ENCODE data around the gene OPRM1.

OPRM1 gene

DNA sequence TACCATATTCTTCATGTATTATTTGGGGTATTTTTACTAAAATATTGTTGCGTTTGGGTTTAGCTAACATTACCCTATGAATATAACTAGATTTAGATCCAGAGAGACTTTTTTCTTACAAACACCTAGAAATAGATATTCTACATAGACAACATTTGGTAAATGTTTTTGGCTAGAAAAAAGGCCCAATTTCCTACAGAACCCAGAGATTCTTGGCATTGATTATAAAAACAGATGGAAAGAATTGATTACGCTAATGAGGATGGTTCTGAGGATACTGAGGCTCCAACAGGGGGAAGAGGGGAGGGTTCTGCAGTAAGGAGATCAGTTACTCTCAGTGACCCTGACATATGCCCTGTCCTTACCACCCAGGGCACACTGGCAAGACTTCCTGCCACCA is 194.3 kb downstream of the OPRM1 start:
- Histone ChIP-seq H3K9me2 (replicated peaks; ENCODE audit: control insufficient read depth, low read length) (no peaks in the 10 kb centered on the region), H3K27ac (ENCODE audit: low read depth, low read length) (no peak overlapping the region), H3F3A (ENCODE audit: control insufficient read depth, insufficient read depth) (no peaks in the 10 kb centered on the region), H3K9me3 (ENCODE audit: control insufficient read depth, insufficient read depth, low read length) (no peaks in the 10 kb centered on the region), H4K20me1 (ENCODE audit: control insufficient read depth, insufficient read depth, low read depth, low read length) (no peaks in the 10 kb centered on the region), H3K27me3 (ENCODE audit: control insufficient read depth, low read length) (no peaks in the 10 kb centered on the region), H3K4me3 (ENCODE audit: low read length) (no peak overlapping the region), H3K79me2 (ENCODE audit: control insufficient read depth, low read length) (no peaks in the 10 kb centered on the region), H3K4me2 (ENCODE audit: low read length) (no peak overlapping the region), H3K4me1 (ENCODE audit: control insufficient read depth, low read length) (peaks cover 5% of the 10 kb centered on the region; the same call in 1 of the 2 replicates), H3K36me3 (ENCODE audit: control insufficient read depth, low read length) (no peaks in the 10 kb centered on the region)
- TF ChIP-seq EZH2phosphoT487 (IDR thresholded peaks at IDR 0.05; ENCODE audit: borderline replicate concordance, low read length): no peak

DNA sequence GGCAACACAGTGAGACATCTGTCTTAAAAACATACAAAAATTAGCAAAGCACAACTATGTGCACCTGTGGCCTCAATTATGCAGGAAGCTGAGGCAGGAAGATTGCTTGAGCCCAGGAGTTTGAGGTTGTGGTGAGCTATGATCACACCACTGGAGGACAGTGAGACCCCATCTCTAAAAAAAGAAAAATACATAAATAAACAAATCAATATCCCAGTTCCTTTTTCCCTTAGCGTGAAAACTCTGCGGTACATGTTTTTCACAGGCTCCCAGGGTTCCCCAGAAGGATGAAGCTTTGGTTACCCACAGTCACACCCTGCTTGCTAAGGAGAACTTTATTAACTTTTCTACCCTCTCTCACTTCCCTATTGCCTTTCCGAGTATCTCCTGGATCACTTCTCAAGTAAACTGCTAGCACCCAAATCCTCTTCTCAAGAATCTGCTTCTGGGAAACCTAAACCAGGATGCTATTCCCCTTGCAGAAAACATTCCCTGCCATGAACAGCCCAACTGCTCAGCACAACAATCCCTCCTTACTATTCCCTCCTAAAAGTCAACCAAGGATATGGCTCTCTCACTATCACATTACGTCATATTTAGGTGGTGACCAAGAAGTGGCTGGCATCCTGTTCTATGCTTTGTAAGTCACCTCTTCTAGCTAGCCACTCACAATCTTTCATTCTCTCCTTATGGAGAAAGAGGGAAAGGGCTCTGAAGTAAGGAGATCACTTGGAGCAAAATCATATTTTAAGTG is 195.2 kb downstream of the OPRM1 start:
- Histone ChIP-seq H3K27ac (ENCODE audit: low read depth, low read length) (no peak overlapping the region), H3K79me2 (ENCODE audit: control insufficient read depth, low read length) (no peaks in the 10 kb centered on the region), H3K4me3 (ENCODE audit: low read length) (no peak overlapping the region), H3K4me2 (ENCODE audit: low read length) (no peak overlapping the region), H3K27me3 (ENCODE audit: control insufficient read depth, low read length) (no peaks in the 10 kb centered on the region), H3F3A (ENCODE audit: control insufficient read depth, insufficient read depth) (no peaks in the 10 kb centered on the region), H3K36me3 (ENCODE audit: control insufficient read depth, low read length) (no peaks in the 10 kb centered on the region), H3K4me1 (ENCODE audit: control insufficient read depth, low read length) (peaks cover 5% of the 10 kb centered on the region; the same call in 1 of the 2 replicates), H4K20me1 (ENCODE audit: control insufficient read depth, insufficient read depth, low read depth, low read length) (no peaks in the 10 kb centered on the region), H3K9me2 (replicated peaks; ENCODE audit: control insufficient read depth, low read length) (no peaks in the 10 kb centered on the region), H3K9me3 (ENCODE audit: control insufficient read depth, insufficient read depth, low read length) (no peaks in the 10 kb centered on the region)
- TF ChIP-seq EZH2phosphoT487 (IDR thresholded peaks at IDR 0.05; ENCODE audit: borderline replicate concordance, low read length) (no peak), CTCF (IDR thresholded peaks at IDR 0.05; ENCODE audit: low read depth, low read length, poor library complexity, severe bottlenecking) (no peak)

GRCh38 chr6:154236646-154237301 is 197.7 kb downstream of the OPRM1 start:
- Histone ChIP-seq H3F3A (ENCODE audit: control insufficient read depth, insufficient read depth) (no peaks in the 10 kb centered on the region), H4K20me1 (ENCODE audit: control insufficient read depth, insufficient read depth, low read depth, low read length) (no peaks in the 10 kb centered on the region), H3K4me2 (ENCODE audit: low read length) (no peak overlapping the region), H3K36me3 (ENCODE audit: control insufficient read depth, low read length) (no peaks in the 10 kb centered on the region), H3K79me2 (ENCODE audit: control insufficient read depth, low read length) (no peaks in the 10 kb centered on the region), H3K9me3 (ENCODE audit: control insufficient read depth, insufficient read depth, low read length) (no peaks in the 10 kb centered on the region), H3K27me3 (ENCODE audit: control insufficient read depth, low read length) (no peaks in the 10 kb centered on the region), H3K4me3 (ENCODE audit: low read length) (no peak overlapping the region), H3K4me1 (ENCODE audit: control insufficient read depth, low read length) (peaks cover 5% of the 10 kb centered on the region; the same call in 1 of the 2 replicates), H3K9me2 (replicated peaks; ENCODE audit: control insufficient read depth, low read length) (no peaks in the 10 kb centered on the region), H3K27ac (ENCODE audit: low read depth, low read length) (no peak overlapping the region)
- TF ChIP-seq CTCF (IDR thresholded peaks at IDR 0.05; ENCODE audit: low read depth, low read length, poor library complexity, severe bottlenecking) (no peak), EZH2phosphoT487 (IDR thresholded peaks at IDR 0.05; ENCODE audit: borderline replicate concordance, low read length) (no peak)

GRCh38 chr6:154238831-154239230 is 199.8 kb downstream of the OPRM1 start:
- TF ChIP-seq CTCF (IDR thresholded peaks at IDR 0.05; ENCODE audit: low read depth, low read length, poor library complexity, severe bottlenecking): no peak
- Histone ChIP-seq H3K27me3 (ENCODE audit: control insufficient read depth, low read length) (no peaks in the 10 kb centered on the region), H3K4me2 (ENCODE audit: low read length) (no peak overlapping the region), H4K20me1 (ENCODE audit: control insufficient read depth, insufficient read depth, low read depth, low read length) (no peaks in the 10 kb centered on the region), H3K79me2 (ENCODE audit: control insufficient read depth, low read length) (no peaks in the 10 kb centered on the region), H3F3A (ENCODE audit: control insufficient read depth, insufficient read depth) (no peaks in the 10 kb centered on the region), H3K9me2 (replicated peaks; ENCODE audit: control insufficient read depth, low read length) (no peaks in the 10 kb centered on the region), H3K4me3 (ENCODE audit: low read length) (no peak overlapping the region), H3K9me3 (ENCODE audit: control insufficient read depth, insufficient read depth, low read length) (no peaks in the 10 kb centered on the region), H3K27ac (ENCODE audit: low read depth, low read length) (no peak overlapping the region), H3K4me1 (ENCODE audit: control insufficient read depth, low read length) (peaks cover under 1% of the 10 kb centered on the region; the same call in 1 of the 2 replicates), H3K36me3 (ENCODE audit: control insufficient read depth, low read length) (no peaks in the 10 kb centered on the region)
